OCI-M2 (cell line): ENCODE results near the gene KIAA0513.
"Not testable (repeated sequence)": the region's sequence is repeated elsewhere in the genome, so short reads cannot be mapped to it uniquely, and the experiment has no call there.

Source experiments
- DNase-seq: peaks from one replicate; lab custom pipeline; 2025; ENCODE audit not compliant: unreplicated experiment; lab: John Stamatoyannopoulos, UW

The KIAA0513 gene

GRCh38 chr16:85027958-85028684 lies 526 bp downstream of the KIAA0513 start:
- DNase-seq, result no peak

DNA sequence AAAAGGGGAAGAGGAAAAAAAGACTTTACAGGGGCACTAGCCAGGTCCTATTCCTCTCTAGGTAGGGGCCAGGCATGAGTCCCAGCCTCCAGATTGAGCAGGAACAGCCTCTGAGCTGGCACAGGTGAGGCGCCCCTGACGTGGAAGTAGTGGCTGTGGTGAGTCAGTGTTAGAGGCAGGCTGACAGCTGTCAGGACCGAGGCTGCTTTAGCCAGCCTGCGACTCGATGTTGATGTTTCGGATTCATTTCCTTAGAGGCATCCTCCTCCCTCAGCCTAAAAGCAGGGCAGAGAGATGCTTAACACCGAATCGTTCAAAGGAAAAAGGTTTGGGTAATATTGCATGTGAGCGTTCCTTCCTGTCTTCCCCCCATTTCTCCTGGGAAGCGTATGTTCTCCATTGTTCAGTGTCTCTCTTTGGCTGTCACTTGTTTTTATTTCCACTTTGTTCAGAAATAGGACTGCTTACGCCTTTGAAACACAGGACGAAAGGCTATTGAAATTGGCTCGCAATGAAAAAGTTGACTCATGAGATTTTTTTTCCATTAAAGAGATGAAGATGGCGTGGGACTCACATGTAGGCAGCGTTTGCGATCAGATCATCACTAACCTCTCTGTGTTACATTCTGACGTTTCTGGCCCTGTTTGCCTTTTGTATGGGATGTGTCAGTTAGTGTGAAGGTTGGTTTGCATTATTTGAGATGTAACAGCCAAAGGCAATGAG lies 1.3 kb downstream of the KIAA0513 start:
- no peak for DNase-seq

- DNase-seq, result no peak
Observed at GRCh38 chr16:85029408-85029784, 1.8 kb downstream of the KIAA0513 start.

GRCh38 chr16:85029981-85030401 lies 2.4 kb downstream of the KIAA0513 start:
- no peak for DNase-seq

- DNase-seq, result no peak
Observed at GRCh38 chr16:85031451-85031850, 3.9 kb downstream of the KIAA0513 start.

- DNase-seq, result not testable (repeated sequence)
Observed at GRCh38 chr16:85032187-85032586, 4.6 kb downstream of the KIAA0513 start.

DNA sequence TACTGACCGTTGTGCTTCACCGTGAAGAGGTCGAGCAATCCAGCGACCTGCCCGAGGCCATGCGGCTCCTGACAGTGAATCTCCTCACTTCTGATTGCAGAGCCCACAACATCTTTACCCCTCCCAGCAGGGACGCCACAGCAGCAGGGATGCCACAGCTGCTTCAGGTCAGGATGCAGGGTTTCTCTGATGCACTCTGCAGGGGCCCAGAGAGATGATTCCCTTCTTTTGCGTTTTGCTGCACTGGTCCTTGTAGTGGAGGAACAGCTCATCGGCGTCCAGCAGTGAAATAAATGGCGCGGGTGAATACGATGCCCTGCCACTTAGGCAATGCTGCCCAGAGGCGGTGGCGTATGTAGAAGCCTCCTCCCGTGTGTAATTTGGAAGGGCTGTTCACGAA lies 5.6 kb downstream of the KIAA0513 start:
- DNase-seq, result no peak

GRCh38 chr16:85034591-85035433 lies 7.2 kb downstream of the KIAA0513 start:
- no peak for DNase-seq

DNA sequence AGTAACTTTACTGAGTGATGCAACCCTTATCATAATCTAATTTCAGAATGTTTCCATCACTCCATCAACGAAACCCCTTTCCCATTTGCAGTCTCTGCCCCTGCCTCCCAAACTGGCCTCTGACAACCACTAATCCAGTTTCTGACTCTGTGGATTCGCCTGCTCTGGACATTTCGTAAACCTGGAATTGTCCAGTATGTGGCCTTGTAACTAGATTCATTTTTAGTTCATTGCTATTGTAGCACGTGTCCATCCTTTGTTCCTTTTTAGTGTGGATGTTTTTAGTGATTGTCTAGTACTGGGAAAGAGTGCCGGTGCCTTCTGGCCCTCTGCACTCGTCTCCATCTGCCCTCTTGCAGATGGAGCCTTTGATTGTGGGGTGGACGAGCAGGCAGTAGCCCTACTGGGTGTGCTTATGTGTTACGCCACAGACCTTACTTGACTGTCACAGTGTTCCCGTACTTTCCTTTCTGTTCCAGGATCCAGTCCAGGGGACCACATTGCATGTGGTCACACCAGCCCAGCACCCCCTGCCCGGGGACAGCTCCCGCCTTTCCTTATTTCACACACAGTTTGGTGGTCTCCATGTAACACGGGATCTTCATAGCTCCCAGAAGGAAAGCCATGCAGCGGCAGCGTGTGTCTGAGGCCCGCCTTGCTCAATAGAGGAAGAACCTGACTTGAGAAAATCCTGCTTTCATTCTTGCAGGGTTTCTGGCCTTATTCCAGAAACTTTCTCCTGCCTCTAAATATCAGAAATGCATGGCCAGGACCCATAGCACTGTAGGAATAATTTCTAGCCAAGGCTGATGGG lies 8.8 kb downstream of the KIAA0513 start:
- DNase-seq, result no peak

GRCh38 chr16:85037050-85037410 lies 9.4 kb downstream of the KIAA0513 start:
- no peak for DNase-seq

DNA sequence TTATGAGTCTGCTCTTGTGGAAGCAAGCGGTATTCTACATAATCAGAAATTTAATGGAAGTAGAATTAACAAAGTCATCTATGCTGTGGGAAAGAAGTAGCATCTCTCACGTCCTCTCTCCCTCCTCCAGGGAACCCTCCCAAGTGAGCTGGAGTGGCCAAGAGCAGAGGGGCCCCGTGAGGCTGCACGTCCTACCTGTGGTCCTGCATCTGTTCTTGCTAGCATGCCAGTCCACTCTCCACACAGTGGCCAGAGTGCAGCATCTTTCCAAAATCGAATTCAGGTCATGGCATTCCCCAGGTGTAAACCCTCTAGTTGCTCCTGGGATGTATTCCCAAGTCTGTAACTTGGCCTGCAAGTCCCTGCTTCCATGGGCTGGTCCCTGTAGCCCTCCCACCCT lies 10.1 kb downstream of the KIAA0513 start:
- no peak for DNase-seq

DNA sequence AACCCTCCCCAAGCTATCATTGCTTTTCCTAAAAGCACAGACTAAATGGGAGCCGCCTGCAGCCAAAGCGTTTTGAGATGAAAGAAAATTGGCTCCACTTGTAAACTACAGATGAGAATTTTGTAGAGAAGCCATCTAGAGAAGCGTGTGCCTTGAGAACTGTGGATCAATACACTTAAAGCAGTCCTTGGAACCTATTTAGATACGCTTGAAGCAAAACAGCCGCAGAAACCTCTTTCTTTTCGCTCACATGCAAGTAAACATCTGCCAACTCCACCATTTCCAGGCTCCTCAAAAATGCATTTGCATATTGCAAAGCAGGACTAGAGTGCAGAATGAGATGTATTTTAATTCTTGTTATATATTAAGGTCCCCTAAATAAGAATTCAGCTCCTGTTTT lies 13.1 kb downstream of the KIAA0513 start:
- no peak for DNase-seq

GRCh38 chr16:85041219-85042166 lies 13.9 kb downstream of the KIAA0513 start:
- no peak for DNase-seq

GRCh38 chr16:85042167-85042526 lies 14.6 kb downstream of the KIAA0513 start:
- DNase-seq, result no peak

DNA sequence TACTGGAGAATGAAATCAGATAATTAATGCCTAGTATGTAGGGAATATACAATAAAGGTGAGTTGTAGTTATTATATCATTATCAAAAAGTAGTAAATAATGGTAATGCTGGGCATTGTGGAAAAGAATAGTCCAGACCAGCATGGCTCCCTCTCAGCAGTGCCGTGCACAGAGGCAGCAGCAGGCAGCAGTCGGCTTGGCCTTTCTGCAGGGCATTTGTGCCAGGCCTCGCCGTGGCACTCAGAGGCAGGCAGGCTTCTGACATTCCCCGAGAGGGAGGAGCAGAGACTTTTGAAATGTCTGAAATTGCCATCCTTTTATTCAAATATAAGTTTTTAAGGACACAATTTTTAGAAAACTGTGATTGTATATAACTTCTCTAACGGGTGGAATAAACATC lies 15.0 kb downstream of the KIAA0513 start:
- no peak for DNase-seq

- DNase-seq, result no peak
Observed at GRCh38 chr16:85045077-85045476, 17.5 kb downstream of the KIAA0513 start.

GRCh38 chr16:85045641-85046471 lies 18.3 kb downstream of the KIAA0513 start:
- DNase-seq, result no peak

DNA sequence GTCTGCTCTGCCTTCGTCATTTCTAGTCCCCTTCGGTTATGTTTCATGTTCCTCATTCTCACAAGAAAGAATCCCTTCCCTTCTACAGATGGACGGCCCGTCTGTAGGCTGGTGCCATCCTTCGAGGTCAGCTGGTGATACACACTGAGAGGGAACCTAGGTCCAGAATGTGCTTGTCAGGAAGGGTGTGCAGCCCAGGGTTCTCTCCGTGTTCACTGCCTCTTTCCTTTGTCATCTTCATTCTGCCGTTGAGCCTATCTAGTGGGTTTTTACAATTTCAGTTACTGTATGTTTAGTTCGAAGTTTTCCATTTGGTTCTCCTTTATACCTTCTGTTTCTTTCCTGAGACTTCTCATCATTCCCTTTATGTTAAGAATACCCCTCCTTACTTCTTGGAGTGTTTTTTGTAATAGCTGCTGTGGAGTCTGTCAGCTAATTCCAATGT lies 18.9 kb downstream of the KIAA0513 start:
- no peak for DNase-seq
